Uterus (tissue), 2 donors: ENCODE data around the gene ZNF205.

Source experiments
- POLR2A ChIP-seq, 2 donors: fragments of 450-650 bp; IDR thresholded peaks; one replicate each; pipeline ENCODE4 v1.6.1; 2016; ENCODE audit warnings: antibody characterized with exemption in 2 of 2, mild to moderate bottlenecking in 1 of 2, moderate library complexity in 1 of 2
- TF ChIP-seq, protein P1 (sequence below), 4 experiments: fragments of 200-600 bp in 2 of 4; fragments of 450-650 bp in 2 of 4; sonication (generic) in 2 of 4; IDR thresholded peaks; one replicate each; pipeline ENCODE4 v1.5.1; 2016 to 2019; ENCODE audit warnings: antibody characterized with exemption in 4 of 4, mild to moderate bottlenecking in 2 of 4, moderate library complexity in 1 of 4

DNA sequence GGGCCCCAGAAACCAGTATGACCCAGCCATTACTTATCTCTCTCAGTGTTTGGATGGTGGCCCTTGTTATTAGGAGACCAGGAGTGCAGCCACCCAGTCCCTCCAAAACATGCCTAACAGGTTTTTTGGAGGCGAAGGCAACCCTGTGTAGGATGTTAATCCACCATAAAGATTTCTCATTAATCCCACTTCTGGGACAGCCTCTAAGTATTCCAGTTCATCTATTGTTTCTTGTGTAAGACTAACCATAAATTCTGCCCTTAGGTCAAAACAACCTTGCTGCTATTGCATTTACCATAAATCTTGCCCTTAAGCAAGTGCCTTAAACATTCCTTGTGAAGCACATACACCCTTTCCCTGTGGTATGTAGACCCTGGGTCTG is 54.1 kb downstream of the ZNF205 start:
- TF ChIP-seq, protein P1, sequence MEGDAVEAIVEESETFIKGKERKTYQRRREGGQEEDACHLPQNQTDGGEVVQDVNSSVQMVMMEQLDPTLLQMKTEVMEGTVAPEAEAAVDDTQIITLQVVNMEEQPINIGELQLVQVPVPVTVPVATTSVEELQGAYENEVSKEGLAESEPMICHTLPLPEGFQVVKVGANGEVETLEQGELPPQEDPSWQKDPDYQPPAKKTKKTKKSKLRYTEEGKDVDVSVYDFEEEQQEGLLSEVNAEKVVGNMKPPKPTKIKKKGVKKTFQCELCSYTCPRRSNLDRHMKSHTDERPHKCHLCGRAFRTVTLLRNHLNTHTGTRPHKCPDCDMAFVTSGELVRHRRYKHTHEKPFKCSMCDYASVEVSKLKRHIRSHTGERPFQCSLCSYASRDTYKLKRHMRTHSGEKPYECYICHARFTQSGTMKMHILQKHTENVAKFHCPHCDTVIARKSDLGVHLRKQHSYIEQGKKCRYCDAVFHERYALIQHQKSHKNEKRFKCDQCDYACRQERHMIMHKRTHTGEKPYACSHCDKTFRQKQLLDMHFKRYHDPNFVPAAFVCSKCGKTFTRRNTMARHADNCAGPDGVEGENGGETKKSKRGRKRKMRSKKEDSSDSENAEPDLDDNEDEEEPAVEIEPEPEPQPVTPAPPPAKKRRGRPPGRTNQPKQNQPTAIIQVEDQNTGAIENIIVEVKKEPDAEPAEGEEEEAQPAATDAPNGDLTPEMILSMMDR (IDR thresholded peaks at IDR 0.05) = no peak
- no peak for TF ChIP-seq POLR2A (IDR thresholded peaks at IDR 0.05)
